CD4-positive, alpha-beta T cell treated with Interleukin-12 subunit alpha and Interleukin-12 subunit beta, for 1 hour (primary cell): ENCODE data around the gene WDR53.
"Not testable (repeated sequence)": the region's sequence is repeated elsewhere in the genome, so short reads cannot be mapped to it uniquely, and the experiment has no call there.

ENCODE experiments used
- DNase-seq: peaks from one replicate; pipeline ENCODE4 v3.0.0-alpha.2; 2020

WDR53 gene

DNA sequence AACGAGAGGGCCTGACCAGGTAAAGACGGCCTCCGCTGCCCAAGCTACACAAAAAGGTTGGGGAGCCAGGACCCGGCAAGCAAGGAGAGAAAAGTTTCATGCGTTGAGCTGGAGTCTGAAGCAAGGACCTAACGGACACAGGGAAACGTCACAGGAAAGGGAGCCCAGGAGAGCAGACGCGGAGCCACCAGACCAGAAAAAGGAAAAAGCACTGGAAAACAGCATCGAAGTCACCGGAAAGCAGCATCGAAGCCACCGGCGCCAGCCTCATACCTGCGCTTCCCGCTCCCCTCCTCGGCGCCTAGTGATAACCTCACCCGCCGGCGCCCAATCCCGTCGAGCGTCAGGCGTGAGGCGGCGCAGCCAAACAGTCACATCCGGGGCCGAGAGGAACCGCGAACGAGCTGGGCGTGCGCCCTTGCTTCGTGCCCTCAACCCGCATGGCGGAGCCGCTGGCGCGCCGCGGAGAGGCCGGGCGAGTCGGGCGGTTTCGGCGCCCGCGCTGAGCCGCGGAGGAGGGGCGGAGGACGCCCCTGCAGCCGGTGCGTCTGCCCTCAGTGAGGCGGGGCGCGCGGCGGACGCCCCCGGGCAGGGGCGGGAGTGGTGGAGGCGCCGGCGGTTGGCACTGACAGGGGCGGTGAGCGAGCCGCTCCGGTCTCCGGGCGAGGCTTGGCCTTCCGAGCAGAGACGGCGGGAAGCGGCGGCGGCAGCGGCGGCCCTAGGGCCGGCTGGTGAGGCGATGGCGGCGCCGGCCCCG lies at the start of gene WDR53, which contains the start of gene FBXO45:
WDR53 (minus strand) TSS at position 309 of the 757 bp plus-strand sequence. CDS start 7,079 bp downstream, outside the sequence.
FBXO45 (plus strand) TSS at position 415 of the 757 bp plus-strand sequence; CDS start at position 740, 325 bp downstream.
- peak; percentile 97 for DNase-seq

- DNase-seq = no peak
These were observed 48.9 kb upstream of the WDR53 start for GRCh38 chr3:196617256-196617655.

GRCh38 chr3:196615234-196615633 lies 46.9 kb upstream of the WDR53 start:
- not testable (repeated sequence) for DNase-seq

DNA sequence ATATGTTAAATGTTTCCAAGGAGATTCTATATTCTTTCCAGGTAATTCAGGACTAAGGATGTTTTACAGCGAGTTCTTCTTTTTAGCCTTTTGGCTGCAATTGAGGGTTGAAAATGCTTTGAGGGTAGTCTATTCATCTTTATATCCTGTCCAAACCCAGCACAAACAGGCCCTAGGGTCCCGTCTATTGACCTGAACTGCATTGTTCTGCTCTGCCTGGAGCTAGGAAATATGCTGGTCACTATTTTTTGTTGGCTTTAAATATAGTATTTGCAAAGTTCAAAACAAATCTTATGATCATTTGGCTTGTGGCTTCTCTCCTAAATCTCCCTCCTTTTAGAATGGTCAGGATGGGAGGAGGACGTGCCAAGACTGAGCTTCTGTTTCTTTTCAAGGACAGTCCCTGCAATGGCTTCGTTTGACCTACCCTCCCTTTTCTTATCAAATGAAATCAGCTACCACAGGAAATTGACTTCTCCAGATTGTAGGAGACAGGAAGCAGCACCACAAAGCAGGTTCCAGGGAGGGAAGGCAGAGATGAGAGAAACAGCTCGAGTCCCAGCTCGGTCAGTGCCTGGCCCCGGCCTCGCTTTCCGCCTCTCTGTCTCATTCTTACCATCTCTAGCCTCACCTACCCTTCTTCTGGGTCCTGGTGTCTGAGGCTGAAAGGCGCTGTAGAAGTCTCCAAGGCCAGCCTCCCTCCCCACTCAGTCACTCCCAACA lies 43.6 kb upstream of the WDR53 start:
- no peak for DNase-seq

GRCh38 chr3:196609805-196610515 lies 41.6 kb upstream of the WDR53 start:
- peak; percentile 37 for DNase-seq

DNA sequence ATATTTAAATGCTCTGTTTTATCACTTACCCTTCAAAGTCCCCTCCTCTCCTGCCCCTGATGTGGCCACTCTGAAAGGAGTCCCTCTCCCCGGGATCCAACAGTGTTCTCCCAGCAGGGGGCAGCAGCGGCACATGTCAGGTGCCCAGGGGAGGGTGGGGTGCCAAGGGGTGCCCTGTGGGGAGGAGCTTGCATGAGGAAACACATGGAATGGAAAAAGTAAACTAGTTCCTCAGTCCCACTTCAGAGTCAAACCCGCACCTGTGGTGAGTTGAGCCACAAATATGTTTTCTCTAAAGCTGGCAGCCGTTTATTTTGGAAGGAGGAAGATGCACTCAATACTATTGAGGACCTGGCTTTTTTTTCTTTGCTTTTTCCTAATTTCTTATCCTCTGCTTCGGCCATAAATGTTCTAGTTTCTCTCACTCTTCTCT lies 41.0 kb upstream of the WDR53 start:
- DNase-seq = peak; percentile 93

GRCh38 chr3:196608693-196609092 lies 40.3 kb upstream of the WDR53 start:
- DNase-seq = no peak

DNA sequence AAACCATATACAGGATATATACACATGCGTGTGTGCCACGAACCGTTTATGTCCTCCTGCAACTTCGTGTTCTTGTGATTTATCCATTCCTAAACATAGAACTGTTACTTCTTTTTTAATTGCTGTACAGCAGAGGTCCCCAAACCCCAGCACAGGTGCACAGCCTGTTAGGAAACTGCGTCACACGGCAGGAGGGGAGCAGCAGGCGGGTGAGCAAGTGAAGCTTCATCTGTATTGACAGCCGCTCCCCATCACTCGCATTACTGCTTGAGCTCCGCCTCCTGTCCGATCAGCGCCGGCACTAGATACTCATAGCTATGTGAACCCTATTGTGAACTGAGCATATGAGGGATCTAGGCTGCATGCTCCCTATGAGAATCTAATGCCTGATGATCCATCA lies 36.2 kb upstream of the WDR53 start:
- peak; percentile 66 for DNase-seq

- DNase-seq = no peak
These were observed 35.3 kb upstream of the WDR53 start for GRCh38 chr3:196603683-196604082.

- DNase-seq = no peak
These were observed 34.3 kb upstream of the WDR53 start for GRCh38 chr3:196602673-196603072.

- DNase-seq = no peak
These were observed 32.0 kb upstream of the WDR53 start for GRCh38 chr3:196600359-196600758.

DNA sequence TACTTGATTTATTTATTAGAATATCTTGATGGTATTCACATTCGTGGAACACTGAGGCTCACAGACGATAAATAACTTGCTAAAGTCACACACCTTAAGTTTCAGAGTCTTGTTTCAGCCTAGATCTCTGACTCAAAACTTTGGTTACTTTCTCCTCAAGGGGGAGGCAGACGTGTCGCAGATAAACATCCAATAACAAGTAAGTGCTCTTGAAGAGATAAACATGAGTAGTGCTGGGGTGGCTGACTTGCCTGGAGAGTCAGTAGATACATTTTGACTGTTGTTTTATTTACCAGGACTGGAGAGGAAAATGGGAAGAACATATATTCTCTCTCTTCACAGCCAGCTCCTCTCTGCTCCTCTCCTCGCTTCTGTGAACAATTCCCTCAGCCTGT lies 31.4 kb upstream of the WDR53 start:
- DNase-seq = no peak

- DNase-seq = peak; percentile 57
These were observed 29.8 kb upstream of the WDR53 start for GRCh38 chr3:196597971-196598733.

GRCh38 chr3:196596355-196596754 lies 28.0 kb upstream of the WDR53 start:
- no peak for DNase-seq

DNA sequence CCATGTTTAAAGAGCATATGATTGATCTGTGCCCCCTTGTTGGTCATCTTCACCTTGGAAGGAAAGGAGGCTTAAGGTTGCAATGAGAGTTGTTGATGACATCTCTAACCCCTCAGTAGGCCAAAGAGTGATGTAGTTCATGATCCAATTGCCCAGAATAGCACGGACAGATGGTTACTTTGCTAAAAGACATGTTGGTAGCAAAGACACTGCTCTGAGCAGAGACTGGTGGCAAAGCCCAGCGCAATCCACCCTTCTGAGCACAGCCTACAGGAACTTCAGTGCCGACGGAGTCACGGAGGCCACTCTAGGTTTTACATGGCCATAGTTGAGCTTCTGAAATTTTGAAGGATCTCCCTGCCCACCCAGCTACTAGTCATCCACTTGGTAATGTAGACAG lies 21.9 kb upstream of the WDR53 start:
- no peak for DNase-seq

DNA sequence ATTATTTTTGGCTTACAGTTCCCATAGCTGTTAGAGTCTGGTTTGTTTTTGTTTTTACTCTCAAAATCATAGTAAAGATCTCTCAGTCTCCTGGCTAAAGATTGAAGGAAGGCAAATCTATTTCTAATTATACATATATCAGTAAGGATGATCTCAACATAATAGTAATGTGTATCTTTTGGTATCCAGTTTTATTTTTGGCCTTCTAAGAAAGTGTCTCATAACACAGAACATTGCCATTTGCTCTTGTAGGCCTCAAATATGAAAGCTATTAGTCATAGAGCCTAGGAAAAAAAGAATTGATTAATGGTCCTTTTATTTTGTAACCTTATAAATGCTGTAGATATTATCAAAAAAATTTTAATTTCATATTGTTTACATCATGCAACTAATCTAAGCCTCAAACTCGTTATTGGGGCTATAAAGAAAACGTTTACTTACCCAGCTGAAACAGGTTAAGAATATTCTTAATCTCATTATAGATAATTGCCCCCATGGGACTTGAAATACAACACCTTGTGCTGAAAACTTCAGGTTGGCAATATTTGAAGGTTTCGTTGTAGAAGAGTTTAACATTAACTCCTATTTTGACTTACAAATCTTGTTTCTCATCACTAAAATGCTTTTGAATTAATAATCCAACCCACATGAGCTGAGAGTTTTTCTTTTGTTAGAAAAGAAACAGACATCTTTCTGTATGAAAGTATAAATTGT lies 16.8 kb upstream of the WDR53 start:
- no peak for DNase-seq

DNA sequence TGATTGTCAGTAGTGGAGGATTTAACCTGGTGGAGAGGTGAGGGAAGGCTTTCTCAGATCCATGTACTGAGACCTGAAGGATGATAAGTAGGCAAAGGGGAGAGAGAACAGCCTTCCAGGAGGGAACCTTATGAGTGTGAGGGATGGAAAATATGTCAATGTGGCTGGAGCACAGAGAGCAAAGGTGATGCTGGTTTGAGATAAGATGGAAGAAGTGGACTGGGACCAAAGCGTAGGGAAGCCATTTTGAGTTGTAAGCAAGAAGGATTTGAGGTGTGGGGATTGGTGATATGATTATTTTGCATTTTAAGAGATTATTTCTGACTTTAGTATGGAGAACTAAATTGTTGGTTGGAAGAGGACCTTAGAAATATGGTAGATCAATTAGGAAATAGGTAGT lies 4.0 kb upstream of the WDR53 start:
- no peak for DNase-seq

- not testable (repeated sequence) for DNase-seq
These were observed 2.0 kb upstream of the WDR53 start for GRCh38 chr3:196570332-196570731.

- peak; percentile 55 for DNase-seq
These were observed 706 bp upstream of the WDR53 start for GRCh38 chr3:196569003-196569516.

- DNase-seq = peak; percentile 65
These were observed 4.6 kb downstream of the WDR53 start for GRCh38 chr3:196563721-196564225.

DNA sequence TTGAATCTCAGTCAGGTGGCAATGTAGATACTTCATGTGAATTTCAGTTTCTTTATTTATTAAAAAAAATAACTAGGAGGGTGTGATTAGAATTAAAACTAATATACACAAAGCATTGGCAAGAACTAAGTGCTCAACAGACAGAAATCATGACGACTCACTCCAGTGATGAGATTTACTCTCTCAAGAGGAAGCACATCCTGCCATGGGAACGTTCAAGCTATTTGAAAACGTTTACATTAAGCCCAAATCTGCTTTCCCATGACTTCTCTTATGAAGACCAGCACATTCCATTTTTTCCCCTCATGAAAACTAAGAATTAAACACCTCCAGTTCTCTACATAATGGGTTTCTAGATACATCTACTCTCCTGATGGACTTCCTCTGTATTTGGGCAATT lies 8.5 kb downstream of the WDR53 start:
- no peak for DNase-seq

GRCh38 chr3:196558476-196558875 lies 9.9 kb downstream of the WDR53 start:
- no peak for DNase-seq
